HG02938 (cell line): ENCODE measurements around the gene FXYD4.
"Not testable (repeated sequence)": the region's sequence is repeated elsewhere in the genome, so short reads cannot be mapped to it uniquely, and the experiment has no call there.

Source experiments
- ATAC-seq: cut with Tn5 transposase; IDR thresholded peaks from one replicate; pipeline ENCODE4 v1.9.1; 2021; ENCODE audit warnings: mild to moderate bottlenecking, moderate library complexity; ENCODE audit not compliant: unreplicated experiment

The FXYD4 gene, protein sequence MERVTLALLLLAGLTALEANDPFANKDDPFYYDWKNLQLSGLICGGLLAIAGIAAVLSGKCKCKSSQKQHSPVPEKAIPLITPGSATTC

DNA sequence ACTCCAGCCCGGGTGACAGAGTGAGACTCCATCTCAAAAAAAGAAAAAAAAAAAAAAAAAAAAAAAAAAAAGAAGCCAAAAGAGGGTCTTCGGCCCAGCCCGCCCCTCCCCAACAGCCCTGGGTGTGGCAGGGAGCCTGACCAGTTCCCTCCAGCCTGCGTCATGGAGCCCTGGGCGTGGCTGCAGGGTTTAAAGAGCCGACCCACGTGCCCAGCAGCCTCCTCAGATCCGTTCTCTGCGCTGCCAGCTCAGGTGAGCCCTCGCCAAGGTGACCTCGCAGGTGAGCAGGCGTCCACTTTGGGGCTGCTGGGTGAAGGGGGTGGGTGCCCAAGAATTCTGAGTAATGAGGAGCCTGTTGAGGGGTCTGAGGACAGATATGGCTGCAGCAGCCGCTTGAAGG is at the start of gene FXYD4:
TSS of gene FXYD4 (plus strand) at position 219 of the 400 bp plus-strand sequence. CDS start 2,111 bp downstream, outside the sequence.
- no peak for ATAC-seq

DNA sequence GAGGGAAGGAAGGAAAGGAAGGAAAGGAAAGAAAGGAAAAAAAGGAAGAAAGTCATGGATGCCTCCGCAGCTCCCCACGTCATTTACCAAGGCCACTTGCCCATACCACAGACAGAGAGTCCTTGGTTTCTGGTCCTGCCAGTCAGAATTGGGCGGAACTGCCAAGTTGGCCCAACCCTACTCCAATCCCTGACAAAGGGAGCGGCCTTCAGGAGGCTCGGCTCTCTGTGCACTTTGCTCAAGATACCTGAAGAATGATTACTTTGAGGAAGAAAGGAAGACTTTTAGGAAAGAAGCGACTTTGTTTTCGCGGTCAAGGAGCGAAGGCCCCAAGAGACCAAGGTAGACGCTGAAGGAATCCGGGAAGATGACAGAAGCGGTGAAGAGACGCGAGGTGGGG is 49.1 kb upstream of the FXYD4 start:
- ATAC-seq, result no peak

DNA sequence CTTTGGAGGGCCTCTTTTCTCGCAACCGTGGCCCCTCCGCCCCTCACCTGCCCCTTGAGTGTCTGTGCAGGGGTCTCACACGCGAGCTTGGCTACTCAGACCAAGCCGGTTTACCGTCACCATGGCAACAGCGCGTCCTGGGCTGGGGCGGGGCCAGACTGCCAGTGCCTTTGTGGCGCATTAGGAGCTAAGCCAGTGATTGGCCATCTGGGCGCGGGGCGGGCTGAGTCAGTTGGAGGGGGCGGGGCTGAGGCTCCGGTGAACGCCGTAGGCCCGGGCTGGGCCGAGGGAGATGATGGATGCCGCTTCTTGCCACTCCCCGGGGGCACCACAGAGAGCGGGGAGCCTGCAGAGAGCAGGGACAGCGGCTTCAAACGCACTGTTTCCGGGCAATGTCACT is 48.7 kb upstream of the FXYD4 start:
- no peak for ATAC-seq

DNA sequence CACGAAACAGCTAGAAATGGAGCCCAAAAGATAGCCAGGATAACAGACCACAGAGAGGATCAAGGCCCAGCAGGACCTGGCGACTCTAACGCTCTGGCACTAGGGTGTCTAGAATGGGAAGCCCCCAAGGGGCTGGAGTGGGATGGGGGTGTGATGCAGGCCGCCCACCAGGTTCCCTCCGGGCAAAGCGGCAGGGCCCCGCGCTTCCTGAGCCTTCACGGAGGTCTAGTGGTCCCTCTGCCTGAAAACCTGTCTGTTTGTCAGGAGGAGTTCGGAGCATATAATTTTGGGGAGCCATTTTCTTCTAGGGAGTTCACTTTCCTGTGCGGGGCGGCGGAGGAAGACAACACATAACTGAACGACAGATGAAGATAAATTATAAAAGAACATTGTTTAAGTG is 48.2 kb upstream of the FXYD4 start:
- ATAC-seq, result no peak

DNA sequence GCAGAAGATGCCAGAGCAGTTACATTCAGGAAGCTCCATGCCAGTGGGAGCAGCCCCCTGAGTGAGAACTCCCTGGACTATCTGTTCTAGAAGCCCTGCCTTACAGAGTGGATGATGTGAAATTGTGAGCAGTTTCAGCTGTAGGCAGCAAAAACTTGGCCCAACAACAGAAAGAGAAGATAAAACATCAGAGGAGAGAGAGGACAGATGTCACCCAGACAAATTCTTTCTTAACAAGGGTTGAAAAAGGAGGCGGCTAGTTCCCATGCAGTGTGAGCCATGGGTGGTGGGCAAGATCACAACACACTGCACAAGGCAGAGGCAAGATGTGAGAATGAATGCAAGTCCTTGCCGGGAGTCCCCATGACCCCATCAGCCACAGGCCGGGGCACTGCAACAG is 46.6 kb upstream of the FXYD4 start:
- ATAC-seq, result no peak

DNA sequence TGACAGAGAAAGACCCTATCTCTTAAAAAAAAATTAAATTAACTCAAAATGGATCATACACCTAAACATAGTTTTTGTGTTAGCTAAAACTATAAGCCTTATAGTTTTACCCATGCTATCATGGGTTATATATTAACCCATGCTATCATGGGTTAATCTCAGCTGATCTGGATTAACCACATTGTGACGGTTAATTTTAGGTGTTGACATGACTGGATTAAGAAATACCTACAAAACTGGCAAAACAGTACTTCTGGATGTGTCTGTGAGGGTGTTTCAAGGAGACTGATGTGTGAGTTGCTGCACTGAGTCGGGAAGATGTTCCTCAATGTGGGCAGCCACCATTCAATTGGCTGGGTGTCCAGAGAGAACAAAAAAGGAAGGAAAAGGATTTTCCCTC is 44.3 kb upstream of the FXYD4 start:
- no peak for ATAC-seq

DNA sequence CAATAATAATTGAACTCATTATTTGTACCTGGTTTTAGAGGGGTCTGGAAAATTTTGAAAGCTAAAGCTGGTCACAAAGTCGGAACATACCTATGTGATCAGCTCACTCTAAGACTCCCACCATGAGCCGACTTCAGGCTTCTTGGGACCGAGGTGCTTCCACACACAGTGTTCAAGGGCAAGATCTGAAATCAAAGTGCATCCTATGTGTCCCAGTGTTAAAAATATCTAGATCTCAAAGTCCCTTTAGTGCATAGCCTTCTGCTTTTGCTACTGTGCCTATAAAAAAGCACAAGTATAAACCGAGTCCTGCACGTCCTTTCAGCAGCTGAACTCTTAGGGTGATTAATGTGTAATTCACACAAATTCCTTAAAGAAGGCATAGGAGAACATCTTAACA is 43.5 kb upstream of the FXYD4 start:
- ATAC-seq, result no peak

DNA sequence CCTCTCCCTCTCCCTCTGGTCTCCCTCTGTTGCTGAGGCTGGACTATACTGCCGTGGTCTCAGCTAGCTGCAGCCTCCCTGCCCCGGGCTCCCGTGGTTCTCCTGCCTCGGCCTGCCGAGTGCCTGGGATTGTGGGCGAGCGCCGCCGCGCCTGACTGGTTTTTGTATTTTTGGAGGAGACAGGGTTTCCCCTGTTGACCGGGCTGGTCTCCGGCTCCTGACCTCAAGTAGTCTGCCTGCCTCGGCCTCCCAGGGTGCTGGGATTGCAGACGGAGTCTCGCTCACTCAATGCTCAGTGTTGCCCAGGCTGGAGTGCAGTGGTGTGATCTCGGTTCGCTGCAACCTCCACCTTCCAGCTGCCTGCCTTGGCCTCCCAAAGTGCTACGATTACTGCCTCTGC is 42.6 kb upstream of the FXYD4 start:
- ATAC-seq, result not testable (repeated sequence)

DNA sequence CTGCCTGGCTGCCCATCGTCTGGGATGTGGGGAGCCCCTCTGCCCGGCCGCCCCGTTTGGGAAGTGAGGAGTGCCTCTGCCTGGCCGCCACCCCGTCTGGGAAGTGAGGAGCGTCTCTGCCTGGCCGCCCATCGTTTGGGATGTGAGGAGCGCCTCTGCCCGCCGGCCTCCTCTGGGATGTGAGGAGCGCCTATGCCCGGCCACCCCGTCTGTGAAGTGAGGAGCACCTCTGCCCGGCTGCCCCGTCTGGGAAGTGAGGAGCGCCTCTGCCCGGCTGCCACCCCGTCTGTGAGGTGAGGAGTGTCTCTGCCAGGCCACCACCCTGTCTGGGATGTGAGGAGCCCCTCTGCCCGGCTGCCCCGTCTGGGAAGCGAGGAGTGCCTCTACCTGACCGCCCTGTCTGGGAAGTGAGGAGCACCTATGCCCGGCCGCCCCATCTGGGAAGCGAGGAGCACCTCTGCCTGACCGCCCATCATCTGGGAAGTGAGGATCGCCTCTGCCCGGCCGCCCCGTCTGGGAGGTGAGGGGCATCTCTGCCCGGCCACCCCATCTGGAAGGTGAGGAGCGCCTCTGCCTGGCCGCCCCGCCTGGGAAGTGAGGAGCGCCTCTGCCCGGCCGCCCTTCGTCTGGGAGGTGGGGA is 42.1 kb upstream of the FXYD4 start:
- not testable (repeated sequence) for ATAC-seq

DNA sequence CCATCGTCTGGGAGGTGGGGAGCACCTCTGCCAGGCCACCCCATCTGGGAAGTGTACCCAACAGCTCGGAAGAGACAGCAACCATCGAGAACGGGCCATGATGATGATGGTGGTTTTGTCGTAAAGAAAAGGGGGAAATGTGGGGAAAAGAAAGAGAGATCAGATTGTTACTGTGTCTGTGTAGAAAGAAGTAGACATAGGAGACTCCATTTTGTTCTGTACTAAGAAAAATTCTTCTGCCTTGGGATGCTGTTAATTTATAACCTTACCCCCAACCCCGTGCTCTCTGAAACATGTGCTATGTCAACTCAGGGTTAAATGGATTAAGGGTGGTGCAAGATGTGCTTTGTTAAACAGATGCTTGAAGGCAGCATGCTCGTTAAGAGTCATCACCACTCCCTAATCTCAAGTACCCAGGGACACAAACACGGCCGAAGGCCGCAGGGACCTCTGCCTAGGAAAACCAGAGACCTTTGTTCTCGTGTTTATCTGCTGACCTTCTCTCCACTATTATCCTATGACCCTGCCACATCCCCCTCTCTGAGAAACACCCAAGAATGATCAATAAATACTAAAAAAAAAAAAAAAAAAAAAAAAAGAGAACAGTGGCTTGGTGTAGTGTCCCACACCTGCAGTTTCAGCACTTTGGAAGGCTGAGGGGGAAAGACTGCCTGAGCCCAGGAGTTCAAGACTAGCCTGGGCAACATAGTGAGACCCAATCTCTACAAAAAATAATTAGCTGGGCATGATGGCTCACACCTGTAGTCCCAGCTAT is 41.2 kb upstream of the FXYD4 start:
- not testable (repeated sequence) for ATAC-seq

DNA sequence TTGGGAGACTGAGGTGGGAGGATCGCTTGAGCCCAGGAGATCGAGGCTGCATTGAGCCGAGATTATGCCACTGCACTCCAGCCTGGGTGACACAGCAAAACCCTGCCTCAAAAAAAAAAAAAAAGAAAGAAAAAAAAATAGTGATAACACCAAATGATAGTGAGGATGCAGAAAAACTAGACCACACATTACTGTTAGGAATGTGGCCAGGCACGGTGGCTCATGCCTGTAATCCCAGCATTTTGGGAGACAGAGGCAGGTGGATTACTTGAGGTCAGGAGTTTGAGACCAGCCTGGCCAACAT is 40.7 kb upstream of the FXYD4 start:
- not testable (repeated sequence) for ATAC-seq

DNA sequence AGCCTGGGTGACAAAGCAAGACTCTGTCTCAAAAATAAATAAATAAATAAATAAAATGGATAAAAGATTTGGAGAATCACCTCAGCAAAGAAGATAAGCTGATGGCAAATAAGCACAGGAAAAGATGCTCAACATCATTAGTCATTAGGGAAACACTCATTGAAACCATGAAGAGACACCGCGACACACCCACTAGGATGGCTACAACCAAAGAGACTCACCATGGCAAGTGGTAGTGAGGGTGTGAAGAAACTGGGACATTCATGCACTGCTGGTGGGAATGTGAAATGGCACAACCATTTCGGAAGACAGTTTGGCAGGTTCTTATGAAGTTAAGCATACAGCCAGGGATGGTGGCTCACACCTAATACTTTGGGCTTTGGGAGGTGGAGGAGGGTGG is 37.8 kb upstream of the FXYD4 start:
- ATAC-seq, result no peak

DNA sequence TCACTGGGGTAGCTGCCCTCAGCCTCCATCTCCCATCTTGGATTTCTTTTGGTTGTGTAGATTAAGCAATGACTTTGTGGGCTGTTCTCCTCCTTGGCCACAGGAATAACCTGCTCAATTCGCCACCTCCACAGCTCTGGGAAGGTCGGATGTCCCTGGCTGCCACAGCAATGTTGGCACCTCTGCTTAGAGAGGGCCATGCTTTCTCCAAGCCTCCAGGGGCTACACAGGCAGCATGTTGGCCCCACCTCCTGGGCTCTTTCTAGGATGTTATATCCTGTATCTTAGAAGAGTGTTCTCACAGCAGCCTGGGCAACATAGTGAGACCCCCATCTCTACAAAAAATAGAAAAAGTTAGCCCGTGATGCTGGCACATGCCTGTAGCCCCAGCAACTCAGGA is 35.4 kb upstream of the FXYD4 start:
- no peak for ATAC-seq

DNA sequence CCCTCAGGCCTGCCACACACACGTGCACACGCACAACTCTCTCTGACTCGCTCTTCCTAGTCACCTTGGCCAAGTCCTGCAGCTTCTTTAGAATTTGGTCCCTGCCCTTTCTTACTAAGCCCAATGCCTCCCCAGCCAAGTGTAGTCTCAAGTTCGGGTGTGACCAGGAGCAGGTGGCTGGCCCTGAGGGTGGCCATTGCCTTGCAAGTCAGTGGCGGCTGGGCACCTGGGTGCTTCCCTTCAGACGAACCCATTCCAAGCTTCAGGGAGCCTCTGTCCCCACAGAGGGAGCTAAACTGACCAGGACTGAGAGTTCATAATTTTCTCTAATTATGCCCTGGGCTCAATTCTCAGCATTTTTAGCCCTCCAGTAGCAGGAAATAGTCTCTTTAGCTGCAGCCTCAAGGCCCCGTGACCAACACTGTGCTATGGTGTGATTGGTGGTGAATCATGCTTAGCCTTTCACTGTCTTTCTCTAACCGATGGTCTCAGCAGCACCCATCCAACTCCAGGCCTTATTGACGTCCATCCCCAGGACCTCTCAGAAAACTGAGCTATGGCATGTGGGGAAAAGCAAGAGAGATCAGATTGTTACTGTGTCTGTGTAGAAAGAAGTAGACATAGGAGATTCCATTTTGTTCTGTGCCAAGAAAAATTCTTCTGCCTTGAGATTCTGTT is 34.7 kb upstream of the FXYD4 start:
- no peak for ATAC-seq

DNA sequence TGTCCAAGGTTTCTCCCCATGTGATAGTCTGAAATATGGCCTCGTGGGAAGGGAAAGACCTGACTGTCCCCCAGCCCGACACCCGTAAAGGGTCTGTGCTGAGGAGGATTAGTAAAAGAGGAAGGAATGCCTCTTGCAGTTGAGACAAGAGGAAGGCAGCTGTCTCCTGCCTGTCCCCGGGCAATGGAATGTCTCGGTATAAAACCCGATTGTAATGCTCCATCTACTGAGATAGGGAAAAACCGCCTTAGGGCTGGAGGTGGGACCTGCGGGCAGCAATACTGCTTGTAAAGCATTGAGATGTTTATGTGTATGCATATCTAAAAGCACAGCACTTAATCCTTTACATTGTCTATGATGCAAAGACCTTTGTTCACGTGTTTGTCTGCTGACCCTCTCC is 33.9 kb upstream of the FXYD4 start:
- not testable (repeated sequence) for ATAC-seq

DNA sequence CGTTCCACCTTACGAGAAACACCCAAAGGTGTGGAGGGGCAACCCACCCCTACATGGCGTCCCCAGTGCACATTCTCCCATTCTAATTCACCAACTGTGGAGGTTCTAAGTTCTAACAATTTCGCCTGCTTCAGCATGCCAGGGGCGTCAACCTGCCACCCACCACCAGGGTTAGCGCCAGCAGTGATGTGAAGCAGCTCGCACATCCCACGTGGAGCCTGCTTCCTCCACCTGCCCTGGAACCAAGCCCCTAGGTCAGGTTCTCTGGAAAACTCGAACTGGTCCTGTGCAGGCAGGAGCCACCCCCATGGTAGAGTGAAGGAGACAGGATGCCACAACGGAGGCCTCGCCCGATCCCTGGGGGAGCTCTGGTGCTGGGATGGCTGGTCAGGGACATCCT is 33.3 kb upstream of the FXYD4 start:
- ATAC-seq, result no peak

DNA sequence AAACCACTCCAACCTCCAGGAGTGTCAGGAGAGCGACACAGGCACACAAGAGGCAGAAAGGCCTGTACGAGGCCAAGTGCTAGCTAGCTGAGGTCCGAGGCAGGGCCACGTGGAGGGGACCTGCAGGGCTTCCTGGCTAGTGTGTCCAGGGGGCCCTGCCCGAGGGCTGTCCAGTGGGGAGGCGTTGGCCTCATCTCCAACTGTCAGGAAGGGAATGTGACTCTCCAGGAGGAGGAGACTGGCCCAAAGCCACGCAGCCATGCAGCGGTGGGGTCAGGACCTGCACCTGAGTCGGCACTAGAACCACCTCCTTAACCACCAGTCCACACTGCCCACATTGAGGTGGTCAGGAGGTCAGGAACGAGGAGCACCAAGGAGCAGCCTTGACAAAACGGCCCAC is 32.3 kb upstream of the FXYD4 start:
- ATAC-seq, result no peak

DNA sequence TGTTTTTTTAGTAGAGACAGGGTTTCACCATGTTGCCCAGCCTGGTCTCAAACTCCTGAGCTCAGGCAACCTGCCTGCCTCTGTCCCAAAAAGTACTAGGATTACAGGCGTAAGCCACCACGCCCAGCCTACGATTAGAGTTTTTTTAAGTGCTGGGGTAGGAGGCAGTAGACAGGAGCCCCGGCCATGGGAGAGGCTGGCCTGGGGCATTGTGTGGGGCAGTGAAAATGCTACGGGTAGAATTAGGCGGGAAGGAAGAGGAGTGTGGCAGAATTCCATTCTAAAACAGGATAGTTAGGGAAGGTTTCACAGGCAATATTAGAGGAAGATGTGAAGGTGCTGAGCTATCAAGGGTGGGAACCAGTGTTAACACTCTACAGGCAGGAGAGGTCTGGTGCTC is 31.3 kb upstream of the FXYD4 start:
- no peak for ATAC-seq

DNA sequence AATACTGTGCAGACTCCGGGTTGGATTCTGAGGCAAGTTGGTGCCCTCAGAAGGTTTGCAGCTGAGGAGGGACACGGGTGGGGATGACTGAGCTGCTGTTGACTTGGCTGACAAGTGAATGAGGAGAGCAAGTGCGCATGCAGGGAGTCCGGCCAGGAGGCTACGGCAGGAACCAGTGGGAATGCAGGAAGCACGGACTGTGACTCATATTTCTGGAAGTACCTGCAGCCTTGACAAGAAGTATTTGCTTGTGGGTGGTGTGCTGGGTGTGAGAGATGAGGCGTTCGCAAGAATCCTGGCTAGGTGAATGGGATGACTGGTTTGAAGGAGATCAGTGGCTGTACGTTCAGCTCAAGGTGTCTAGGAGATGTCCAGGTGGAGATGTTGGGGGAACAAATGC is 30.8 kb upstream of the FXYD4 start:
- no peak for ATAC-seq

DNA sequence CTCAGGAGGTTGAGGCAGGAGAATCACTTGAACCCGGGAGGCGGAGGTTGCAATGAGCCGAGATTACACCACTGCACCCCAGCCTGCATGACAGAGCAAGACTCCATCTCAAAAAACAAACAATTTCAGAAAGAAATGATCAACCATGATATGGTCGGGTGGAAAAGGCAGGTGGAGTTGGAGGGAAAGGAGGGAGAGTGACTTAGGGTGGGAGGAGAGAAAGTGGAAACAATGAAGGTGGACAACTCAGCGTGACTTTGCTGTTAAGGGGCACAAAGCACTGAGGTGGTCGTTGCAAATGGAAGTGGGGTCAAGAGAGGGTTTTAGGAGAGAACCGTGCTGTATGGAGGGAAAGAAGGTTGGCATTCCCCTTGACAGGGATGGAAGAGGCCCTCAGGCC is 30.0 kb upstream of the FXYD4 start:
- no peak for ATAC-seq

DNA sequence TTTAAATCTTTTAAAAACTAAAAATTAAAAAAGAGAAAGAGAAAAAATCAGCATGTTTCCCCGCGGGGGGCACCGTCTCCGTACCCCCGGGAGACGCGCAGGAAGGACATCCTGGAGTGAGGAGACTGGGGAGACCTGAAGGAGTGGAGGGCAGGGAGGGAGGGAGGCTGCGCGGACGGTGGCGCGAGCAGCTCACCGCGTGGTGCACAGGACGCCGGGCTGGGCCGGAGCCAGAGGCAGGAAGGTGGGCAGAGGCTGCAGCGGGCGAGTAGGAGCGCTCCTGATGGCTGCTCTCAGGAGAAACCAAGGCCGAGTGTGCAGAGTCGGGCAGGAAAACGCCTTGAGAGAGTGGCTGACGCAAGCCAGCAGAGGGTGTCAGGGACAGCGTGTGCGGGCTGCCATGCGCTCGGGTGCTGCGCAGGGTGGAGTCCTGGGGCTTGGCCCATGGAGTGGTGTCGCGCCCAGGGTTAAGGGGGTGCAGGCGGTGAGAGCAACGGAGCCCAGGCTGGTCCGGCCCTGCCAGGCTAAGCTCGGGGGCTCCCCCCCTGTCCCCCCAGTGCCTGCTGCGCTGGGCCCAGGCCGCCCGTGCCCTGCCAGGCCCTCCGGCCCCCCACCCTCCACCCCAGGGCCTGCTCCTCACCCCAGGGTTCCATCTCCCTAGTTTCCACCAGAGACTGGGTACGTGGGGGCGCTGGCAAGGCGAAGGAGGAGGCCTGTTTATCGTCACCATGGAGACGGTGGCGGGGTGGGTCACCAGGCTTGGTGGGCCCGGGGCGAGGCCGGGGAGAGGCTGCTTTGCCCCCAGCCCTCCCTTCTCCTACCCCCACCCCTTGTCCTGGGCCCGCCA is 28.9 kb upstream of the FXYD4 start:
- no peak for ATAC-seq
